ENCODE data around the gene SIDT1.

- TF ChIP-seq CTCF (IDR thresholded peaks at IDR 0.05): peak; percentile 22 to 69 (median 56)
- TF ChIP-seq POLR2A (IDR thresholded peaks at IDR 0.05): no peak
Measured at GRCh38 chr3:113495035-113495434, 37.3 kb upstream of the SIDT1 start.
